HEK293 (cell line): ENCODE results near the gene STRBP.

Source experiments
- CTCF ChIA-PET: fragments of 350-600 bp; formaldehyde crosslinking; extraction: SDS; loops from one replicate; lab custom pipeline; 2021; ENCODE audit warnings: antibody characterized with exemption; lab: Yijun Ruan, JAX
- POLR2A ChIA-PET: fragments of 300-600 bp; formaldehyde crosslinking; extraction: SDS; loops from one replicate; lab custom pipeline; 2020; ENCODE audit warnings: antibody characterized with exemption, inconsistent platforms; lab: Yijun Ruan, JAX
- H3K27ac ChIP-seq: fragments of 200-500 bp; sonication (Bioruptor generic); 2 replicates; pipeline ENCODE4 v1.5.1; 2014; ENCODE audit warnings: low read depth, low read length, control low read depth, inconsistent platforms; ENCODE audit errors: extremely low read depth
- H3K36me3 ChIP-seq, 2 experiments: fragments of 200-500 bp in 1 of 2; sonication (Bioruptor generic) in 1 of 2; 1 replicate in 1 of 2; 2 replicates in 1 of 2; pipeline ENCODE4 v1.5.1; 2014 to 2017; ENCODE audit warnings: inconsistent platforms in 2 of 2, low read length in 2 of 2; ENCODE audit not compliant: control insufficient read depth in 2 of 2, insufficient read depth in 1 of 2
- H3K4me1 ChIP-seq: fragments of 200-500 bp; sonication (Bioruptor generic); 2 replicates; pipeline ENCODE4 v1.5.1; 2014; ENCODE audit warnings: mild to moderate bottlenecking, low read length, inconsistent platforms; ENCODE audit not compliant: control insufficient read depth, insufficient read depth
- H3K4me3 ChIP-seq: 2 replicates; pipeline ENCODE4 v1.5.1; 2011; ENCODE audit warnings: low read depth, mild to moderate bottlenecking, control low read depth, low read length, moderate library complexity
- H3K9me3 ChIP-seq: fragments of 200-500 bp; sonication (Bioruptor generic); 2 replicates; pipeline ENCODE4 v1.5.1; 2014; ENCODE audit warnings: low read depth, low read length, inconsistent platforms; ENCODE audit not compliant: control insufficient read depth, insufficient read depth
- BCL11B ChIP-seq: fragments of 450-650 bp; formaldehyde crosslinking; IDR thresholded peaks from 2 replicates; pipeline ENCODE4 v1.5.1; 2016; ENCODE audit warnings: low read depth, missing biosample characterization, missing genetic modification characterization
- KLF9 ChIP-seq: fragments of 450-650 bp; formaldehyde crosslinking; IDR thresholded peaks from 2 replicates; pipeline ENCODE4 v1.5.1; 2016; ENCODE audit warnings: missing biosample characterization, missing genetic modification characterization, low read depth
- MYNN ChIP-seq: fragments of 450-650 bp; formaldehyde crosslinking; IDR thresholded peaks from 2 replicates; pipeline ENCODE4 v1.5.1; 2016; ENCODE audit warnings: missing biosample characterization, missing genetic modification characterization, borderline replicate concordance
- SCRT1 ChIP-seq: fragments of 450-650 bp; formaldehyde crosslinking; IDR thresholded peaks from 2 replicates; pipeline ENCODE4 v1.5.1; 2016; ENCODE audit warnings: missing biosample characterization, missing genetic modification characterization, borderline replicate concordance
- SP2 ChIP-seq: fragments of 450-650 bp; formaldehyde crosslinking; IDR thresholded peaks from 2 replicates; pipeline ENCODE4 v1.5.1; 2016; ENCODE audit warnings: missing biosample characterization, missing genetic modification characterization
- TRIM28 ChIP-seq: IDR thresholded peaks from 2 replicates; pipeline ENCODE4 v1.6.1; 2011; ENCODE audit warnings: low read length, control low read depth, borderline replicate concordance
- ZFHX2 ChIP-seq: fragments of 450-650 bp; formaldehyde crosslinking; conservative IDR thresholded peaks from 2 replicates; pipeline ENCODE4 v1.5.1; 2016; ENCODE audit warnings: missing biosample characterization, missing genetic modification characterization
- ZFP41 ChIP-seq: fragments of 450-650 bp; formaldehyde crosslinking; IDR thresholded peaks from 2 replicates; pipeline ENCODE4 v1.5.1; 2016; ENCODE audit warnings: missing biosample characterization, missing genetic modification characterization, borderline replicate concordance
- ZNF10 ChIP-seq: fragments of 450-650 bp; formaldehyde crosslinking; IDR thresholded peaks from 2 replicates; pipeline ENCODE4 v1.5.1; 2017; ENCODE audit warnings: missing biosample characterization, missing genetic modification characterization
- ZNF114 ChIP-seq: fragments of 450-650 bp; formaldehyde crosslinking; IDR thresholded peaks from 2 replicates; pipeline ENCODE4 v1.5.0; 2017; ENCODE audit warnings: missing biosample characterization, missing genetic modification characterization
- ZNF23 ChIP-seq: fragments of 450-650 bp; formaldehyde crosslinking; IDR thresholded peaks from 2 replicates; pipeline ENCODE4 v1.5.1; 2016; ENCODE audit warnings: missing biosample characterization, missing genetic modification characterization, borderline replicate concordance
- ZNF629 ChIP-seq: fragments of 450-650 bp; formaldehyde crosslinking; IDR thresholded peaks from 2 replicates; pipeline ENCODE4 v1.5.1; 2017; ENCODE audit warnings: missing biosample characterization, missing genetic modification characterization
- ZNF664 ChIP-seq: fragments of 450-650 bp; formaldehyde crosslinking; IDR thresholded peaks from 2 replicates; pipeline ENCODE4 v1.5.1; 2016; ENCODE audit warnings: missing biosample characterization, missing genetic modification characterization
- ZNF670 ChIP-seq: fragments of 450-650 bp; formaldehyde crosslinking; IDR thresholded peaks from 2 replicates; pipeline ENCODE4 v1.5.1; 2016; ENCODE audit warnings: missing biosample characterization, missing genetic modification characterization, low read depth
- ZNF777 ChIP-seq: fragments of 450-650 bp; formaldehyde crosslinking; IDR thresholded peaks from 2 replicates; pipeline ENCODE4 v1.5.1; 2017; ENCODE audit warnings: missing biosample characterization, missing genetic modification characterization, borderline replicate concordance
- ZNF792 ChIP-seq: fragments of 450-650 bp; formaldehyde crosslinking; IDR thresholded peaks from 2 replicates; pipeline ENCODE4 v1.5.1; 2016; ENCODE audit warnings: missing biosample characterization, missing genetic modification characterization
- ZSCAN4 ChIP-seq: fragments of 450-650 bp; formaldehyde crosslinking; IDR thresholded peaks from 2 replicates; pipeline ENCODE4 v1.5.1; 2017; ENCODE audit warnings: missing biosample characterization, missing genetic modification characterization
- TF ChIP-seq, protein P1 (sequence below): fragments of 450-650 bp; formaldehyde crosslinking; IDR thresholded peaks from 2 replicates; pipeline ENCODE4 v1.5.0; 2017; ENCODE audit warnings: missing biosample characterization, missing genetic modification characterization, borderline replicate concordance
- TF ChIP-seq, protein P2 (sequence below): fragments of 450-650 bp; formaldehyde crosslinking; IDR thresholded peaks from 2 replicates; pipeline ENCODE4 v1.5.1; 2016; ENCODE audit warnings: missing biosample characterization, missing genetic modification characterization

Gene STRBP

DNA sequence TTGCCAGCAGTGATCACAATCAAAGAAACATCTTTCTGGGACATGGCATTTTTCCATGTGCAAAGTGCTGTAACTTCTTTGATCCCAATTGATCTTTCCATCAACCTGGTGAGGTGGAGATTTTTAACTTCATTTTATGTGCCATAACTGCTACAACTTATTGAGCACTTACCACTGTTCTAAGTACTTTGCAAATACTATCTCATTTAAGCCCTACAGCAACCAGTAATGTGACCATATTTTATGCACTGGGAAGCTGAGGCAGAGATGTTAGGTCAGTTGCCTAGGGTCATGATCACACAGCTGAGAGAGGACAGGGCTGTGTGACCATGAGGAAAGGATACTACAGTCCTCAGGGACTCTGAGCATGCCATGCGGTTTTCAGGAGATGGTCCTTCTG is 17.9 kb upstream of the STRBP start:
- Histone ChIP-seq H3K9me3 (no peaks in the 10 kb centered on the region), H3K4me3 (no peak overlapping the region), H3K27ac (no peak overlapping the region), H3K36me3 (no peaks in the 10 kb centered on the region), H3K4me1 (no peaks in the 10 kb centered on the region)
- POLR2A ChIA-PET, result no interaction called here
- TF ChIP-seq BCL11B (no peak), ZNF664 (tag by site-specific recombination) (peak; percentile 96)
- CTCF ChIA-PET, result interaction anchor here (0.6 kb wide), 1 partner anchor 700 kb away, joined by 4 read pairs; no protein-coding TSS in a partner anchor

DNA sequence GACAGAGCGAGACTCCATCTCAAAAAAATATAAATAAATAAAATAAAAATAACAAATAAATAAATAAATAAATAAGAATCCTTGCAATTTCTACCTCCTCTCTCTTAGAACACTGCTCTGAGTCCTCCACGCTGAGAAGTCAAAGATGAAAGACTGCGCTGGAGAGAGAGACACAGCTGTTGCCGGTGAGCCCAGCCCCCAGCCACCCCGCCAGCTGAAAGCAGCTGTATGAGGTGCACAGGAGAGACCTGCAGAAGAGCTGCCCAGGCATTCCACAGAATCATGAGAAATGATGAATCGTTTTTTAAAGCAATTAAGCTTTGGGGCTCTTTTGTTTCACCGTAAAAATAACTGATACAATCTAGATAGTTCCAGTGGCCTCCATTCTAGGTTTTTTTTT is 16.3 kb upstream of the STRBP start:
- ChIA-PET POLR2A (no interaction called here), CTCF (interaction anchor here (0.9 kb wide), 1 partner anchor 29 kb away, joined by 3 read pairs; no protein-coding TSS in a partner anchor)
- H3K4me1 ChIP-seq, result no peaks in the 10 kb centered on the region
- TF ChIP-seq ZNF23 (tag by site-specific recombination) (no peak), TRIM28 (no peak)
- no peak overlapping the region for H3K4me3 ChIP-seq
- no peaks in the 10 kb centered on the region for H3K36me3 ChIP-seq
- no peaks in the 10 kb centered on the region for H3K9me3 ChIP-seq
- H3K27ac ChIP-seq, result no peak overlapping the region

GRCh38 chr9:123283455-123283854 is 15.1 kb upstream of the STRBP start:
- CTCF ChIA-PET, result interaction anchor here (0.9 kb wide), 1 partner anchor 28 kb away, joined by 3 read pairs; no protein-coding TSS in a partner anchor
- no peaks in the 10 kb centered on the region for H3K36me3 ChIP-seq
- no peaks in the 10 kb centered on the region for H3K9me3 ChIP-seq

DNA sequence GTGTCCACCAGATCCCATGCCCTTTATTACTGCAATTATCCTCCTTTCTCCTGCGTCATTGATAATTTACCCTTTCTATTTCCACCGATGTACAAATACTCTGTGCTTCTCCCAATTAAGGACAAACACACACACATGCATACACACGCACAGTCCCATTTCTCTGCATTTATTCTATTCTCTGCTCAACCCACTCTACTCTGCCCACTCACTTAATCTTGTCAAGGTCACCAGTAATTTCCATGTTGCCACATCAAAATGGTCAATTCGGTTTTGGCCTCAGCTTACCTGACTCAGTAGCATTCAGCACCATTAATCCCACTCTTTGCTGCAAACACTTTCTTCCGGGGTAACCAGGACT is 14.6 kb upstream of the STRBP start:
- peak; percentile 71 for TF ChIP-seq ZFHX2
- no peak for TF ChIP-seq SCRT1 (tag by site-specific recombination)
- no peak overlapping the region for H3K4me3 ChIP-seq
- H3K4me1 ChIP-seq, result no peaks in the 10 kb centered on the region

More at GRCh38 chr9:123283455-123283854, 15.1 kb upstream of the STRBP start:
- POLR2A ChIA-PET, result no interaction called here
- TF ChIP-seq ZNF670 (no peak), KLF9 (tag by site-specific recombination) (no peak), ZSCAN4 (tag by site-specific recombination) (no peak), SP2 (no peak)
- Histone ChIP-seq H3K4me3 (no peak overlapping the region), H3K4me1 (no peaks in the 10 kb centered on the region), H3K27ac (no peak overlapping the region)

GRCh38 chr9:123282362-123283047 is 14.1 kb upstream of the STRBP start:
- no peak for TF ChIP-seq MYNN (tag by site-specific recombination)
- TF ChIP-seq, protein P1, sequence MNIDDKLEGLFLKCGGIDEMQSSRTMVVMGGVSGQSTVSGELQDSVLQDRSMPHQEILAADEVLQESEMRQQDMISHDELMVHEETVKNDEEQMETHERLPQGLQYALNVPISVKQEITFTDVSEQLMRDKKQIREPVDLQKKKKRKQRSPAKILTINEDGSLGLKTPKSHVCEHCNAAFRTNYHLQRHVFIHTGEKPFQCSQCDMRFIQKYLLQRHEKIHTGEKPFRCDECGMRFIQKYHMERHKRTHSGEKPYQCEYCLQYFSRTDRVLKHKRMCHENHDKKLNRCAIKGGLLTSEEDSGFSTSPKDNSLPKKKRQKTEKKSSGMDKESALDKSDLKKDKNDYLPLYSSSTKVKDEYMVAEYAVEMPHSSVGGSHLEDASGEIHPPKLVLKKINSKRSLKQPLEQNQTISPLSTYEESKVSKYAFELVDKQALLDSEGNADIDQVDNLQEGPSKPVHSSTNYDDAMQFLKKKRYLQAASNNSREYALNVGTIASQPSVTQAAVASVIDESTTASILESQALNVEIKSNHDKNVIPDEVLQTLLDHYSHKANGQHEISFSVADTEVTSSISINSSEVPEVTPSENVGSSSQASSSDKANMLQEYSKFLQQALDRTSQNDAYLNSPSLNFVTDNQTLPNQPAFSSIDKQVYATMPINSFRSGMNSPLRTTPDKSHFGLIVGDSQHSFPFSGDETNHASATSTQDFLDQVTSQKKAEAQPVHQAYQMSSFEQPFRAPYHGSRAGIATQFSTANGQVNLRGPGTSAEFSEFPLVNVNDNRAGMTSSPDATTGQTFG, result no peak
- no peak for TF ChIP-seq ZNF792
- TF ChIP-seq, protein P2, sequence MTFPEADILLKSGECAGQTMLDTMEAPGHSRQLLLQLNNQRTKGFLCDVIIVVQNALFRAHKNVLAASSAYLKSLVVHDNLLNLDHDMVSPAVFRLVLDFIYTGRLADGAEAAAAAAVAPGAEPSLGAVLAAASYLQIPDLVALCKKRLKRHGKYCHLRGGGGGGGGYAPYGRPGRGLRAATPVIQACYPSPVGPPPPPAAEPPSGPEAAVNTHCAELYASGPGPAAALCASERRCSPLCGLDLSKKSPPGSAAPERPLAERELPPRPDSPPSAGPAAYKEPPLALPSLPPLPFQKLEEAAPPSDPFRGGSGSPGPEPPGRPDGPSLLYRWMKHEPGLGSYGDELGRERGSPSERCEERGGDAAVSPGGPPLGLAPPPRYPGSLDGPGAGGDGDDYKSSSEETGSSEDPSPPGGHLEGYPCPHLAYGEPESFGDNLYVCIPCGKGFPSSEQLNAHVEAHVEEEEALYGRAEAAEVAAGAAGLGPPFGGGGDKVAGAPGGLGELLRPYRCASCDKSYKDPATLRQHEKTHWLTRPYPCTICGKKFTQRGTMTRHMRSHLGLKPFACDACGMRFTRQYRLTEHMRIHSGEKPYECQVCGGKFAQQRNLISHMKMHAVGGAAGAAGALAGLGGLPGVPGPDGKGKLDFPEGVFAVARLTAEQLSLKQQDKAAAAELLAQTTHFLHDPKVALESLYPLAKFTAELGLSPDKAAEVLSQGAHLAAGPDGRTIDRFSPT (tag by site-specific recombination), result peak; percentile 37; the same call in 1 of the 2 replicates
- no peak for TF ChIP-seq ZNF777 (tag by site-specific recombination)
- TF ChIP-seq ZFP41, result no peak
- no peak for TF ChIP-seq ZNF10
- TF ChIP-seq ZNF114, result no peak
- TF ChIP-seq ZNF629 (tag by site-specific recombination), result no peak
- no peak overlapping the region for H3K27ac ChIP-seq
- H3K4me1 ChIP-seq, result no peaks in the 10 kb centered on the region
- POLR2A ChIA-PET, result interaction anchor here (1.0 kb wide), 1 partner anchor 13 kb away, joined by 3 read pairs; no protein-coding TSS in a partner anchor
- no peak overlapping the region for H3K4me3 ChIP-seq
- H3K36me3 ChIP-seq, result no peaks in the 10 kb centered on the region
- CTCF ChIA-PET, result interaction anchor here (0.6 to 1.1 kb wide), 3 partner anchors 13 to 100 kb away, joined by 3 to 5 read pairs (median 4); no protein-coding TSS in a partner anchor
- H3K9me3 ChIP-seq, result no peaks in the 10 kb centered on the region

More for the DNA sequence above, 14.6 kb upstream of the STRBP start:
- Histone ChIP-seq H3K9me3 (no peaks in the 10 kb centered on the region), H3K27ac (no peak overlapping the region), H3K36me3 (no peaks in the 10 kb centered on the region)
- POLR2A ChIA-PET, result interaction anchor here (1.0 kb wide), 1 partner anchor 14 kb away, joined by 3 read pairs; no protein-coding TSS in a partner anchor
- CTCF ChIA-PET, result no interaction called here
